OCI-M1 (cell line): ENCODE data around the gene SH3BP5.

Experiments
- DNase-seq: peaks from one replicate; lab custom pipeline; 2025; lab: John Stamatoyannopoulos, UW

SH3BP5 gene

DNA sequence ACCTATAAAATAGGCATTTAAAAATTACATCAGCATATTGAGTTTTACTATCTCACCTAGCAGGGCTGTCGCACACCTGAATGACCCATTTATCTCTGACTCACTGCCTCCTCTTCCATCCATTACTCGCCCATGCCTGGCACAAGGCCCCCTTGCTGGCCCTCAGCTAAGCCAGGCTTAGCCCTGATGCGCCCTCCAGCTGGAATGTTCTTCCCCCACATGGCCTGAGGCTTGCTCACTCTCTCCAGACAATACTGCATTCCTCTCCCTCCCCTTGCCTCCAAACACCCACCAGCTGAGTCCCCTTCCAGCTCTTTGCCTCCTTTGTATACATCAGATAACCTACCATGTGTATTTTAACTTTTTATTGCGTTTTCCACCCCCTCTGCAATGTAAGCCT lies 7.2 kb downstream of the SH3BP5 start:
- DNase-seq: no peak

DNA sequence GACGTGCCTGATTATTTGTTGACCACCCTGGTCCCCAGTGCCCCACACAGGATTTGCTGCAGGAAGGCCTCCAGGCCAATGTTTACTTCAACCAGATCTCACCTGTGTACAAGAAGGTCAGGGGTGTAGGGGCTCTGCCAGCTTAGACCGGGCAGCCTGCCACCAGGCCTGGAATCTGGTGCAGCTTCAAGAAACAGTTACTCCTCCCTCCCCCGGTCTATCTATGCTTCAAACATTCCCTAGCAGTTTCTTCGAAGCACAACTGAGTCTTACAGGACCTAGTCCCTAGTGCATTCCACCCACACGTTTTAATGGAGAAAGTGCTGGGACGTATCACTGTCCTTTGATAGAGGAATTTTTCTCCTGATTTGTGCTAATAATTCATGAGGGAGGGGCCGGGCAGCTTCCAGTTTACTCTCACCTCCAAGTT lies 8.0 kb downstream of the SH3BP5 start:
- no peak for DNase-seq

DNA sequence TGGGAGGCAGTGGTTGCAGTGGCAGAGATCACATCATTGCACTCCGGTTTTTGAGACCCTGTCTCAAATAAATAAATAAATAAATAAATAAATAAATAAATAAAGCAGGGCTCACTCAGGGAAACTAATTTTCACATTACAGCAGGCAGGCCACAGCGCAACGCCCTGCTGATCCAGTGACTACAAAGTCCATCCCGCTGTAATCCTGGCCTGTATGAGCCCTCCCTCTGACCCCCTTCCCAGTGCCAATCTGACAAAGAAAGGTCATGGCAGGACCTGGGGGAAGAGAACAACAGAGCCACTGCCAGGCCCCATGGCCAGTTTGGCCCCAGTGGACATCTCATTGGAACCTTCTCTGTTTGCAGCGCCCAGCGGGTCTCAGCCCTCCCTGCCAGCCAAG lies 9.3 kb downstream of the SH3BP5 start:
- no peak for DNase-seq

DNA sequence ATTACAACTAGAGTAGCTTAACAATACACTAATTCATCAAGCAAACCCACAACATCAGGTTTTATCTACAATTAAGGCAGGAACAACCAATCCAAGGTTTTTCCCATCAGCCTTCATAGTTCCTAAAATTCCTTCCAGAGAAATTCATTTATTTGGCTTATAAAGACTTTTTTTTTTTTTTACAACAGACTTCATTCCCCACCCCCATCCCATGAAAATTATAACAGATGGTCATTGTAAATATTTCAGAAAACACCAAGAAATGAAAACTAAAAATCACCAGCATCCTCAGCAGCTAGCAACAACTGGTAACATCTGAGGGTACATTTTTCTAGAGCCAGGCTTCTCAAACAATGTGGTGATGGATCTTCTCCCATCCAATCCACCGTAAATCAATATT lies 11.0 kb downstream of the SH3BP5 start:
- no peak for DNase-seq

DNA sequence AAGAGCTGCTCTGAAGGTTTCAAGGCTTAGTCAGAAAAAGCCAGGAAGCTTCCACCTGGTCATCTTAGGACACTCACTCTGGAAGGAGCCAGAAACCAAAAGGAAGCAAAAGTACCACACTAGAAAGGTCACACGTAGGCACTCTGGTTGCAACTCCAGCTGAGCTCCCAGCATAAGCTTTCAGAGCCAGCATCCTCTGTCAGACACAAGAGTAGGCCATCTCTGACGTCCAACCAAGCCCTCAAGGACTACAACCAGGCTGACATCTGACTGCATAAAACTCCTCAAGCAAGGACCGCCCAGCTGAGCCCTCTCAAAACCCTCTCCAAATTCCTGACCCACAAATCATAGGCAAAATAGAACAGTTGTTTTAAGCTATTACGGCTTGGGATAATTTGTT lies 12.8 kb downstream of the SH3BP5 start:
- no peak for DNase-seq

DNA sequence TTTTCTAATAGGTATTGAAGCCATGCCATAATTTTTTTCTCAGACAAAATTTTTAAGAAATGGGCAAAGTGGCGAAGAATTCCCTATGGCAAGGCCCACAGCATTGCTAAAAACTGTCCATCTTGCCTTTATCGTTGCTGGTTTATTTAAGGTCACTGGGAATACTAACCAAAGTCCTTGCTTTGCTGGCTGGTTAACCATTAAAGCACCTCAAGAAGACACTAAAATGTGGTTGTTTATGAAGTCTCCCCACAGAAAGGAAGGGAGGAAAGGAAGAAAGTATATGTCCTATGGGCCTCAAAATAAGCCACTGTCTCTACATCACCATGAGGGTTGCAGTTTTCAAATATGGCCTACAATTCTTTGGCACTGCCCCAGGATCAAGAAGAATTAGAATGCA lies 13.2 kb downstream of the SH3BP5 start:
- DNase-seq: no peak

DNA sequence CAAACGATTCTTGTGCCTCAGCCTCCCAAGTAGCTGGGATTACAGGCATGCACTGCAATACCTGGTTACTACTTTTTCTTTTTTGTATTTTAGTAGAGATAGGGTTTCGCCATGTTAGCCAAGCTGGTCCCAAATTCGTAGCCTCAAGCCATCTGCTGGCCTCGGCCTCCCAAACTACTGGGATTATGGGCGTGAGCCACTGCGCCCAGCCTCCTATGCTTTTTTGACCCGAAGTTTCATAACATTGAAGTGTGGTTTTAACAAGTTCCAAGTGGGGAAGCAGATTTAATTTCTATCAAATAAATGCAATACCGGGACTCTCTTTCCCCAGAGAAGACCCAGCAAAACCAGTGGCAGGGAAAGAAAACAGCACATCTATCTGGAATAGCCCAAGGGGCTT lies 13.7 kb downstream of the SH3BP5 start:
- DNase-seq: no peak

DNA sequence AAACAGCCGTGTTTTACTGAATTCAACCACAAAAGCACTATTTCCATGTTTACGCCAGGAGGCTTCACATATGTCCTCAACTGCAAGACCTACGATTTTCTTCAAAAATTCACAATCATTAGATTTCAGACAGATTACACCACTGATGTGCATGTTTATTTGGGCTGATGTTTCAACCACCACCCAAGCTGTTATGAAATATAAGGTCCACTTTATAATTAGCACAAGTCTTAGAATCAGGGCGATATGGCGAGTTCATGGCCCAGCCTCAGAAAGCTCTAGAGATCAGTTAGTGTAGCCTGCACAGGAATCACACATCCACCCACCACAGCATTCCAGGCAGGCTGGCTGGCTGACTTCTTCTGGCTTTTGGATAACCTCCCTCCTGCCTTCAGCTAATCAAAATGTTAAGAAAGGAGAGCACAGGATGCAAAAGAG lies 15.4 kb downstream of the SH3BP5 start:
- DNase-seq: no peak

DNA sequence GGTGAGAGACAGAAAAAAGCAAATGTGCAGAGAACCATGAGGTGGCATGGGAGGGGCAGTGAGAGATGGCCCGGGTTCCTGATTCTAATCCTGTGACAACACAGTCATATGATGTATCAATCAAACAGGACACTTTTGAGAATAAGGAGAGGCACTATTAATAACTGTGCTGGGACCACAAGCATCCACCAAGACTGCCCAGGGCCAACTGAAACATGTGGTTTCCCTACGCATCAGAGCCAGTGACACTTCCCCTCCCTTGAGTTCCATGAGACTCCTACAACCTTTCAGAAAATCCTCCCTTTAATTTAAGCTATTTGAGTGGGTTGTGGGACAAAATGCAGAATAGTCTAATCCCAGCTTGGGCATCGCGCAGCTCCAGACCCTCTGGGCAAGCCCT lies 17.4 kb downstream of the SH3BP5 start:
- DNase-seq: peak; percentile 37

DNA sequence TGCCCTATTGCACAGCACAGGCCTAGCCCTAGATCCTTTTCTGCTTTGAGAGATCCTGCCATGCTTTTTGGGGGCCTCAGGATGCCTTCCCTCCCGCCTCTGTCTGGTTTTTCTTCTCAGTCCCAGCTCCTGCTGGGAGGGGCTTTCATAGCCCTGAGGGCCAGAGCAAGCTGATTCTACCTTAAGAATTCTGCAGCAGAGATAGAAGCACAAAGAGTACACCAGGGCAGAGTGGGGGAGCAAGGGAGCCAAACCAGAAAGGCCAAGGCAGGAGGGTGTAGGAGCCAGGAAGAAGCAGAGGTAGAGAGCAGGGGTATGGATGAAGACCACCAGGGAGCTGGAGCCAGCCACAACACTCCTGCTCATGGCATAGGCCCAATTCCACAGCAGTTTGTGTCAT lies 18.1 kb downstream of the SH3BP5 start:
- DNase-seq: no peak

DNA sequence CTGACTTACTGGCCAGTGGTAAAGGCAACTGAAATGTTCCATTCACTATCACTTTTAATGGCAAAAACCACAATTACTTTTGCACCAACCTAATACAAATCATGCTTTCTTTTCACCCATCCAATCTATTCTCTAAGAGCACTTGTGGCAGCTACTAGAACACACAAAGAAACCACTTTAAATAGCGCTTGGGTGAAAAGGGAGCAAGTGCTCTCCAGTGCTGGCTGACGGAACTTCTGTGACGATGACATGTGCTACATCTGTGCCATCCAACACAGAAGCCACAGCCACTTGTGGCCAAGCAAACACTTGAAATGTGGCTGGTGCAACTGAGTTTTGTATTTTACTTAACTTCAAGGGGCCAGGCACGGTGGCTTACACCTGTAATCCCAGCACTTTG lies 18.9 kb downstream of the SH3BP5 start:
- DNase-seq: no peak

DNA sequence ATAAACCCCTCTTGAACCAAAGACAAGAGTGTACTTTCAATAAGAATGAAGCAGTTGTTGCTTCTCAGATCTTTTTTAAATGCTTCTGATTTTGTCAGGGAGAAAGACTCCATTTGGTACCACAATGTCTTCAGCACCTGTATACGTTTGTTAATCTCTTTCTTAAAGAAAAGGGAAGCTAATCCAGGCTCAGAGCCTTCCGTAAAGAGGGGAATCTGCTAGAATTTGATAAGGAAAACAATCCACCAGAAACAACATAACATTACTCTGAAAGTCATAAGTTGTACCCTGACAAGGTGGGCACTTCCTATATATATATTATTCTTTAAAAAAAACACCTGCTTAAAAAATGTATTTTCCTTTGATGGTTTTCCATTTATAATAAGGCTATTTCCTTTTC lies 19.8 kb downstream of the SH3BP5 start:
- DNase-seq: peak; percentile 68

DNA sequence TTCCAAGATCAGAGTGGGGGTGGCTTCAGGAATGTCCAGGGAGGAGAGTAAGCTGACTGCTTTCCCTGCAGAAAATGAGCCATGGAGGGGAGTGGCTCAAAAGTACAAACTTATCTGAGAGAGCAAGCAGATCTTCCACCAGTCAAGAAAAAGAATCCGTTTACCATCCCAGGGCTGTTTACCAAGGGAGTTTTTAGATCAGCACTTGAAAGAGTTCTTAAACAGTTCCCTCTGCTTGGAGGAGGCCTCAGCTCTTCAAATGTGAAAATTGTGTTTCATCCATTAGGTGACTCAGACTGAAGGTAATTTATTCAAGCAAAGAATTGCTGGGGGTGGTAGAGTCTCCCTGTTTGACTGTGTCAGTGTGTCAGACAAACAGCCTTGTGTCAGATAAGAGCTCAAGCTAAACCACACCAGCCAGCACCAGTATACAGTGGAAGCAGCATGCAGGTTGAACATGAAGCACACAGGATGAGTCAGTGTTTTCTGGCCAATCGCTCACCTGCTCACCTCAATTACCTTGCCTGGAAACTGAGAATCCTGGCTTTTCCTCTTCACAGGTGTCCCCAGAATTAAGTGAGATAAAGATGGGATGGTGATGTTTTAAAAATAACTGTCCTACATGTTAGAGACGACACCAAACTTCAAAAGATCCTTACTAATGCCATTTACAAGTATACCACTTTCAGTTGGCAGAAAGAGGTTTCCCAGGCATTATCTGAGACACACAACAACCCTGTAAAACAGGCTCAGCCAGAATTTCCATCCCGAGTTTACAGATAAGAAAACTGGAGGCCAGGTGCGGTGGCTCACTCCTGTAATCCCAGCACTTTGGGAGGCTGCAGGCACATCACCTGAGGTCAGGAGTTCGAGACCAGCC lies 21.7 kb downstream of the SH3BP5 start:
- DNase-seq: peak; percentile 81

DNA sequence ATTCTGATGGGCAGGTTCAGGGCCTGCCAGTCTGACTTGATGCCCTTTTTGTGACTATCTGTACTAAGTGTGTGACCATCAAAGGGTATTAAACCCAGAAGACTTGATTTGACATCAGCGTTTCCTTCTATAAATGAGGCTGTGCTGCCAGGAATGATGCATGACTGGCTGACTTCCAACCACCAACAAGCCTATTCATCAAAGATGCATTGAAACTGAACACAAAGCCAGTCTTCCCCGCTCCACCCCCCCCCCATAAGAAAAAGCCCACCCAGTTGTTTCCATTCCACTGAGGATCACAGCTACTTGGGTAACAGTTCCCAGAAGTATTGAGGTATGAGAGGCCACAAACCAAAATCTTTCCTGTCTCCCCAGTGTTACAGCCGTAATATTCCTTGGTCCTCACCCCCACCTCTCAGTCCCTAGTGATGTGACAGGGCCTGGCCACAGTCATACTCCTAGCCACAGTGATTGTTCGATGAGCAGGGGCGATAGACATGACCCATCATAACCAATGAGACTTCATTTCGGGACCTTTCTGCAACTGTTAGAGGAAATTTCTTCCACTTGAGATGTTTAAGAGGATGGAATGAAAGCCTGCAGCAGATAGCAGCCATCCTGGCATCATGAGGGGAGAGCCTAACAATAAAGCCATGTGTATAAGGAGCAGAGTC lies 22.6 kb downstream of the SH3BP5 start:
- DNase-seq: no peak

DNA sequence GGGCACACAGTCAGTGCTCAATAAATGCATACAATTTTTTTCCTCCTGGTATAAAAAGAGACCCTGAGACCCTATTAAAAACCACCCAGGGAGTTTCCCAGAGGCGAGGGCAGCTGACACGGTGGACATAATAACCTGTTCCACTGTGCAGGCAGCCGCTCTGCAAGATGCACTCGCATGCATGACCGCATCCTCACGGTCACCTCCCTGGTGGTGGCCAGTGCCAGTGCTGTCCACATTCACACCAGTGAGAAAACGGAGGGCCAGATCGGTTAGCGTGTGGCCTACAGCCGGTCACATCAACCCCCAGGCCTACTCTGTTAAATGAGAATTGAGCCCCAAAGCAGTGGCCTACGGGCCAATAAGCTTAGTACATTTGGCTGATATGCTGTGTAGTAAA lies 24.8 kb downstream of the SH3BP5 start:
- no peak for DNase-seq

DNA sequence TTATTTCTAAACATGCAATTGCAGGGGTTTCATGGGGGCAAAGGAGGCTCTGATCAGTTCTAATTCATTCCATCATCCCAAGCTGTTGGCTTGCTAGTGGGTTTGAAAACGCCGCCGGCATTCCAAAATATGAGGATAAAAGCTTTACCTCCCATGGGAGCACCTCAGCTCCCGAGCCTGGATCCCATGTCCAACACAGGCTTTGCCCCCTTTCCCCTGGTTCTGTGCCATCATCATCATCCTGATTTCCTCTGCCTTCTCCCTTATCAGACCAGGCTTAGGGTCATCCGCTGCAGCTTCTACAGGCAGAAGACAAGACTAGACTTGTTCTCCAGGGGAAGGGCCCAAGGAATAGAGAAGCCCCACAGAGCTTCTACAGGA lies 25.4 kb downstream of the SH3BP5 start:
- no peak for DNase-seq

DNA sequence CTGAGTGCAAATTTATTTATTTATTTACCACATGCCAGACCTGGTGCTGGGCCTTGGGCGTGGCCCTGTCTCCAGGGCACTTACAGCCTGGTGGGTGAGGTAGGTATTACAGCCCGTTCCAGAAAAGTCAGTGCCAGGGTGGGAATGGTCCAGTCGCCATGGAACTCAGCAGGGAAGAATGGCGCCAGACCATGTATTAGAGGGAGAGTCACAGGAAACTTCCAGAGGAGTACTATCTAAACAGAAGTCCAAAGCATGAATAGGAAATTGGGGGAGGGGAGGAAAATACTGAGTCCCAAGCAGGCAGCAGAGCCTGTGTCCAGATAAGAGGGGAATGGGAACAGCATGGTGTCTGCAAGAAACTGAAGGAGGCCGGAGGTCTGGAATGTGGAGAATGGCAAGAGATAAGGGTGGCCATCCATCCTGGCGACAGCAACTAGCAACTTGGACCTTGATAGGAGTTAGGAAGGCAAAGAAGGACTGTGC lies 27.0 kb downstream of the SH3BP5 start:
- peak; percentile 40 for DNase-seq

DNA sequence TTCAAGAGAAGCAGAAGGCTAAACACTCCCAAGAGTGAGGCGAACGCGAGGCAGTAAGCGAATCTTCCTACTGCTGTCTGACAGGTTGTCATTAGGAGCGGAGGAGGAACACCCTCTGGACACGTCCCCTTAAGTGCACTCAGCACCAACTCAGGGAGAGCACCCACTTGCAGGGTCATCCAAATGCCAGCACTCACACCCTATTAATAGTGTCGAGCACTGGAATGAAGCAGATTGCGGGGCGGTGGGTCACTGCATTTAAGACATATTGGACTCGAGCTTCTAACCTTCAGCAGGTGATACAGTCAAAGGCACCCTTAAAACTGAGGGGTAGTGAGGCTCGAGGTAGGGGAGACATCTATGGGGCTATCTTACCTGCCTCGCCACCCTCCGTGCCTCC lies 28.7 kb downstream of the SH3BP5 start:
- DNase-seq: no peak

DNA sequence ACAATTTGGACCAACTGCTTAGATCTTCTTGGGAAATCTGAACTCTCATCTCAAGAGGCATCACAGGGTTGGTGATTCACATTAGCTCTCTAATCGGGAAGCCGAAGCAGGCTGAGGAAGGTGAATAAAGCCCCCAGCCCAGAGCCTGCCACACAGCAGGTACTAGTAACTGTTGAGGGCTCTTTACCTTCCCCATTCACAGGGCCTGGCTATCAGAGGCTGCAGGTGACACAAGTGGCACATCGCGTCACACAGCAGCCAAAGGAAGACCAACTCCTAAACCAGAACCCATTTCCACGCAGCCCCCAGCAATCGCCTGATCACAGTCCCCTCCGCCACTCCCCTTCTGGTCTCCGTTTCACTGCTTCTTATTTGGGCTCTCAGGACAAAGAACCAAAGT lies 29.2 kb downstream of the SH3BP5 start:
- no peak for DNase-seq

DNA sequence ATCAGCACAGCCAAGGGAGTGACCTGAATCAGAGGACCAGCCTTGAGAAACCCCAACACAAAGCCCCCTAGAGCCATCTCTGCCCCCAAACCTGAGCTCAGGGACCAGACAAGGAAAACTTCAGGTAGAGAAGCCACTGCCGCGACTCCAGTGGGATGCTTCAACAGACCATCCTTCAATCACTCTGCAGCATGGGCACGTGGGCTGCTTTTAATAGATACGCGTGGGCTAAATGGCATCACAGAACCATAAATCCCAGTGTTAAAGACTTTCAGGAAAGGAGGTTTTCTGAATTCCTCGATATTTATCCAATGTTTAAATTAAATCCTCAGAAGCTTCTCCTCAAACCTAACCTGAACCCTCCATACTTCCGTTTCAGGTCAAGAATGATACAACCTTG lies 30.6 kb downstream of the SH3BP5 start:
- DNase-seq: no peak

DNA sequence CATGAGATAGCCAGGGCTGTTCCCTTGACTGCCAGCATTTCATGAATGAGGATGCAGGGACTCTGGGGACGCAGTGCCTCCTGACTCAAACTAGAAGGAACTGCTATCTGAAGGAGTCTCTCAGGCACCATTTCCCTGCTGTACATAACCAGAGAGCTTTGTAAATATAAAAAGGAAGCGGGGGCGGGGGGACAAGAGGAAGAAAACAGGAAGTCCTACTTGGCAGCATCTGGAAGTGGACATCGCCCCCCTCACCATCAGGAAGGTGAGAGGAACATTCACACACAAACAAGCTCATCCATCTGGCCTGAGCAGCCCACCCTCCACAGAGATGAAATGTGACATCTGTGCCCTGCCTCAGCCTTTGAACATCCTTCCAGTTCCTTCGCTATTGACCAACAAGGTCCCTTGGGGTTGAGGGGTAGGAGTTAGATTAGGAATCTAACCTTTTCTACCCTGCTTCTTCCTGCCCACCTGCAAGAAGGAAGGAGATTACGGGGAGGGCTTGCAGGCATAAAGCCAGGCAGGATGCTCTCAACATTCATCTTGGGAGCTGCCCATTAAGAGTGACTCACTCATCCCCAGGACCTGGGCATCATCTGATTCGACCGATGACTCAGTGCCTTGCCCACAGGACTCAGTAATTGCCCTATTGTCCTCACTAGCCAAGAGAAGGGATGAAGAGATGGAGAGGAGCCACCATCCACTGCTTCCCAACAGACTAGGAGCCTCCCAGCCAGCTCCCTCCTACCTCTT lies 31.9 kb downstream of the SH3BP5 start:
- peak; percentile 21 for DNase-seq

DNA sequence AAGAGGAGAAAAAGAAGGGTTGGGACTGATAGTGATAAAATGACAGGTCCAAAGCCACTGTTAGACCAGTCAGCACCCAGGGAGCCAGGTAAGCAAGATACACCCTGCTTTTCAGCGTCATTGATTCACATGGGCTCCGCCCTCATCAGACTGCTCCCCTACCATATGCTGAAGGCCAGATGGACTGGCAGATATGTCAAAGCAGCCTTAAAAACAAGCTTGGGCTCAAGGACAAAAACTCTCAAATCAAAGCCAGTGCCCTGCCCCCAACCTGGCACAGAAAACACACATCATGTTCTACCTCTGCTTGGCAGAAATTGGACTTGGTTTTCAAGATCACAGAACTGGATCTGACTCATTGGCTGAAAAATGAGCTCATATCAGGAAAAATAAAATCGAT lies 33.4 kb downstream of the SH3BP5 start:
- peak; percentile 33 for DNase-seq

DNA sequence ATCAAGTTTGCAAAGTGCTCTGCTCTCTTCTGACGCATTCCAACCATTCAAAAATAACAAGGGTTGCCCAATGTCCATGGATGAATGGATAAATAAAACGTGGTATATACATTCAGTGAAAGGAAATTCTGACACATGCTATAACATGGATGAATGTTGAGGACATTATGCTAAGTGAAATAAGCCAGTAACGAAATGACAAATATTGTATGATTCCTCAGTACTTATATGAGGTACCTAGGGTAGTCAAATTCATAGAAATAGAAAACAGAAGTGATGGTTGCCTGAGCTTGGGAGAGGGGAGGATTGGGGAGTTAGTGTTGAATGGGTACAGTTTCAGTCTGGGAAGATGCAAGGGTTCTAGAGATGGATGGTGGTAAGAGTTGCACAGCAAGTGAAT lies 33.9 kb downstream of the SH3BP5 start:
- DNase-seq: no peak
